MCF 10A (cell line): ENCODE results near the gene PTPRR. TPM values are rescaled to one million over a fixed set of nuclear protein-coding genes. Genes with fewer than 3 reads are reported as not detected.

Experiments
- BruUV-seq: library from RNA; stranded (reverse); fragments of 400-500 nt; replicated peaks from 2 replicates; lab custom pipeline; 2021; lab: Mats Ljungman, UMichigan
- CTCF ChIA-PET: fragments of 300-600 bp; sonication (Branson Sonifier 250); formaldehyde crosslinking; extraction: SDS; loops from one replicate; lab custom pipeline; 2021; ENCODE audit warnings: antibody characterized with exemption, inconsistent platforms; lab: Yijun Ruan, JAX
- POLR2A ChIA-PET: fragments of 300-600, 350-650 bp; sonication (Branson Sonifier 250); formaldehyde crosslinking; extraction: SDS; loops from one replicate; lab custom pipeline; 2020; ENCODE audit warnings: antibody characterized with exemption, inconsistent platforms; lab: Yijun Ruan, JAX
- DNase-seq: peaks from one replicate; pipeline ENCODE4 v3.0.0-alpha.2; 2018; ENCODE audit not compliant: unreplicated experiment
- H3K27ac Mint-ChIP-seq: one replicate; pipeline ENCODE4 v1.8.0; 2022; ENCODE audit warnings: mild to moderate bottlenecking, low read depth, mixed read lengths; ENCODE audit not compliant: unreplicated experiment
- H3K27me3 Mint-ChIP-seq: one replicate; pipeline ENCODE4 v1.8.0; 2022; ENCODE audit warnings: mixed read lengths; ENCODE audit not compliant: insufficient read depth, unreplicated experiment
- H3K36me3 Mint-ChIP-seq: one replicate; pipeline ENCODE4 v1.8.0; 2022; ENCODE audit warnings: mild to moderate bottlenecking, moderate library complexity, mixed read lengths; ENCODE audit not compliant: insufficient read depth, unreplicated experiment
- H3K4me1 Mint-ChIP-seq: one replicate; pipeline ENCODE4 v1.8.0; 2022; ENCODE audit warnings: mixed read lengths; ENCODE audit not compliant: insufficient read depth, unreplicated experiment
- H3K4me3 Mint-ChIP-seq: one replicate; pipeline ENCODE4 v1.8.0; 2022; ENCODE audit warnings: mild to moderate bottlenecking, moderate library complexity, mixed read lengths; ENCODE audit not compliant: unreplicated experiment
- H3K9me3 Mint-ChIP-seq: one replicate; pipeline ENCODE4 v1.8.0; 2022; ENCODE audit warnings: mixed read lengths; ENCODE audit not compliant: unreplicated experiment
- CTCF ChIP-seq: fragments of 200-600 bp; IDR thresholded peaks from one replicate; pipeline ENCODE4 v1.8.0; 2022; ENCODE audit warnings: antibody characterized with exemption, mild to moderate bottlenecking; ENCODE audit not compliant: unreplicated experiment
- intact Hi-C: fragments of 100-400 bp; cut with micrococcal nuclease; formaldehyde crosslinking; loops from 2 replicates; pipeline ENCODE4 v1.14.1; 2022
- total RNA-seq: library from RNA; stranded (reverse); gene quantifications from 2 replicates; pipeline ENCODE4 v1.2.3, GENCODE V29; 2022

PTPRR gene
- total RNA-seq, 1 experiment from 2014 or later = not detected

- intact Hi-C loops = no loop called here
- Mint-ChIP-seq H3K27ac (no peak overlapping the region), H3K9me3 (peaks cover 8% of the 10 kb centered on the region), H3K36me3 (no peaks in the 10 kb centered on the region), H3K4me3 (no peak overlapping the region), H3K27me3 (no peaks in the 10 kb centered on the region), H3K4me1 (no peaks in the 10 kb centered on the region)
- BruUV-seq = no TSS peak
- CTCF ChIA-PET = interaction anchor here (0.6 kb wide), 1 partner anchor 44 kb away, joined by 4 read pairs; no protein-coding TSS in a partner anchor
- POLR2A ChIA-PET = interaction anchor here (1.2 kb wide), 1 partner anchor 13 kb away, joined by 4 read pairs; no protein-coding TSS in a partner anchor
- no peak for TF ChIP-seq CTCF
- no peak for DNase-seq
Observed at GRCh38 chr12:70806827-70807226, 113.7 kb downstream of the PTPRR start.

- Mint-ChIP-seq H3K27ac (no peak overlapping the region), H3K9me3 (peaks cover 8% of the 10 kb centered on the region)
- CTCF ChIA-PET = no interaction called here
Observed at GRCh38 chr12:70806043-70806442, 114.5 kb downstream of the PTPRR start.

GRCh38 chr12:70798016-70798783, 122.3 kb downstream of the PTPRR start:
- H3K27ac Mint-ChIP-seq = no peak overlapping the region
- DNase-seq = no peak
- H3K36me3 Mint-ChIP-seq = no peaks in the 10 kb centered on the region
- intact Hi-C loops = no loop called here
- ChIA-PET CTCF (no interaction called here), POLR2A (interaction anchor here (1.6 kb wide), 1 partner anchor 14 kb away, joined by 3 read pairs; no protein-coding TSS in a partner anchor)
- TF ChIP-seq CTCF = no peak
- H3K4me3 Mint-ChIP-seq = no peak overlapping the region
- H3K27me3 Mint-ChIP-seq = no peaks in the 10 kb centered on the region
- H3K4me1 Mint-ChIP-seq = peaks cover 12% of the 10 kb centered on the region
- no TSS peak for BruUV-seq
- H3K9me3 Mint-ChIP-seq = no peaks in the 10 kb centered on the region

More at GRCh38 chr12:70806043-70806442, 114.5 kb downstream of the PTPRR start:
- BruUV-seq = no TSS peak
- TF ChIP-seq CTCF = no peak
- POLR2A ChIA-PET = no interaction called here
- DNase-seq = no peak
- Mint-ChIP-seq H3K36me3 (no peaks in the 10 kb centered on the region), H3K27me3 (no peaks in the 10 kb centered on the region), H3K4me3 (no peak overlapping the region), H3K4me1 (no peaks in the 10 kb centered on the region)
- intact Hi-C loops = no loop called here

- ChIA-PET POLR2A (interaction anchor here (1.6 kb wide), 1 partner anchor 13 kb away, joined by 3 read pairs; no protein-coding TSS in a partner anchor), CTCF (no interaction called here)
- Mint-ChIP-seq H3K27ac (no peak overlapping the region), H3K27me3 (no peaks in the 10 kb centered on the region), H3K4me3 (no peak overlapping the region), H3K4me1 (peaks cover 12% of the 10 kb centered on the region), H3K36me3 (no peaks in the 10 kb centered on the region), H3K9me3 (no peaks in the 10 kb centered on the region)
- intact Hi-C loops = no loop called here
- no peak for TF ChIP-seq CTCF
- no TSS peak for BruUV-seq
- DNase-seq = no peak
Observed at GRCh38 chr12:70796989-70797388, 123.5 kb downstream of the PTPRR start.
